HG03060 (cell line): ENCODE results near the gene MYO5B.

Experiments used
- ATAC-seq: cut with Tn5 transposase; IDR thresholded peaks from one replicate; pipeline ENCODE4 v1.9.1; 2021; ENCODE audit warnings: low read depth, moderate number of reproducible peaks; ENCODE audit not compliant: unreplicated experiment

The MYO5B gene

DNA sequence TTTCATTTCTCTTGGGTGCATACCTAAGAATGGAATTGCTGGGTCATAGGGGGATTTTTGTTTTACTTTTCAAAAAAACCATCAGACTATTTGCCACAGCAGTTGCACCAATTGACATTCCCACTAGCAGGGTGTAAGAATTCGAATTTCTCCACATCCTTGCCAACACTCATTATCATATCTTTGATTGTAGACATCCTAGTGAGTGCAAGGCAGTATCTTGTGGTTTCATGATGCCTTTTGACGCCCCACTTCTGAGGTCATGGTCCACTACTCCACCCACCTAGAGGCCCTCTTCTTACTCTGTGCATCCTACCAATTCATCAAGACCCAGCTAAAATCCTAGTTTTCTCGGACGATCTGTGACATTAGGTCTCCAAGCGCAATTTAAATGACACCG, 161.9 kb downstream of the MYO5B start:
- ATAC-seq, result no peak

DNA sequence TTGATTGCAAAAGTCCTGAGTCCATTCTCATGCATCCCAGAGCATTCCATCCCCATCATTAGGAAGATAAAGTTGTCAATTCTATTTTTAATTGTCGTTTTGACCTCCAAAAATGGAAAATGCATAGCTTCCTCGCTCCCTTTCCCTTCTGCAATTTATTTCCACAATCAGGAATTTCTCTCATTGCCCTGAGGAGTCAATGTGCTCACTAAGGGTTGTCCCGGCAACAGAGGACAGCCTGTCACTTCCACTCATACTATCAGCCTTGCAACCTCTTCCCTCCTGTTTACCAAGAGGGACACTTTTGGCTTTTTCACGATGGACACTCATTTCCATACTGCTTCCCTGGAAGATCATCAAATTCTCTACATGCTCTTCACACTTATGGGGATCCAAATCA, 164.8 kb downstream of the MYO5B start:
- no peak for ATAC-seq

DNA sequence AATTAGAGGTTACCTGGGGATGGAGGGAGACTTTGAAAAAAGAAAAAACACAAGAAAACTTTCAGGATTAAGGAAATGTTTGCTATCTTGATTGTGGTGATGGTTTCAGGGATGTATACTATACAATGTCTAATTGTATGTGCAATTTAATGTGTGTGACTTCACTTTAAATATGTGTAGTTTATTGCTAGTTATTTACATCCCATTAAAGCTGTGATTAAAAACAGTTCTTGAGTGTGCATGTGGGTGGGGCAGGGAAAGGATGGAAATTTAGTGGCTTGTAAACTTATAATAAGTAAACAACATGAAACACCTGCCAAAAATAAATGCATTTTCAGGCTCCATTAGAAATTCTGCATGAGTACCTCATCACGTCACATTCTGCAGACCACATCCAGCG, 167.0 kb downstream of the MYO5B start:
- ATAC-seq, result no peak

DNA sequence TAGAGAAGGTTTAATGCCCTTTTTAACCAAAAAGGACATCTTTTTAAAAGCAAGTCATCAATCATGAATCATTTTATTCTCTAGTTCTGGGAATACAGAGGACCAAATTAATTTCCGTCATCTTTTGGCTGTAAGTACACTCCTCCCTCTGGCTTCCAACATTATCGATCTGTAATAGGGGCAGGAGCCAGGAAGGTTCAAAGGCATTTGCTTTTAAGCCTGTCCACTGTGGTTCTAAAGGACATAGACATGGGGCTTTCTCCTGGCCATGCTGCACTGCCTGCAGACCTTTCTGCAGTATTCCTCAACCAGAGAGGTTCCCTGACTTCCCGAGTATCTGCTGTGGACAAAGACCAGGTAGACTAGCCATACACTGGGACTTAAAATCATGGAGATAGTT, 170.5 kb downstream of the MYO5B start:
- no peak for ATAC-seq

DNA sequence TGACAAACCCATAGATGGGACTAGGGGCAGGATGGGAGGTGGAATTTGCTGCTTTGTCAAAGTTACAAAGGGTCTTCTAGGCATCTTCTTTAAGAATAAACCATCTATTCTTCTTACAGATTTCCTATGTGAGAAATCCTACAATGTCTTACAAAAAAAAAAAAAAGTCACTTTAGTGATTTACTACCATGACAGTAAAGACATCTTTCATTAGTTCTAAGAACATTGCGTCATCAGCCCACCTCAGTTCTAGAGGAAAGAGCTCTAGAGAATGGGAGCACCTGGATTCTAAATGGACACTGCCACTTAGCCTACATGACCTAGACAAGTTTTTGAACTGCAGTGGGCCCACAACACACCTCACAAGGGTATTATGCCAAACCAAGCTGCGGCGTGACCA, 172.0 kb downstream of the MYO5B start:
- no peak for ATAC-seq

DNA sequence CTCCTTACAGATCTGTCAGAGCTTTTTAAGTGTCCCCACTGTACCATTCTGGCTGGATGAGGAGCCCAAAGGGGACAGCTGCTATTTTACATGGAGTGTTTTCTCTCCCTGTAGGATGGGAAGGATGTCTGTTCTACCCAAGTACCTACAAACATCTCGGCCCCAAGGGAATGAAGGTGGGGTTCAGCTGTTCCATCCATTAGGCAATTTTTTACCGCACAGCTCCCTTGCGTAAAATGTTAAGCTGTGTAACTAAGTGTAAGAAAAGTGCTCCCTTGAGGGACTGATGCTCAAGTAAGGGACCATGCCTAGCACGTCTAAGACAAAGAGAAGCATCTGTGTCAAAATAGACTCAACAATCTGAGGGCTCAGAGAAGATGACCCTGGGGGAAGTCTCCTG, 180.3 kb downstream of the MYO5B start:
- no peak for ATAC-seq

DNA sequence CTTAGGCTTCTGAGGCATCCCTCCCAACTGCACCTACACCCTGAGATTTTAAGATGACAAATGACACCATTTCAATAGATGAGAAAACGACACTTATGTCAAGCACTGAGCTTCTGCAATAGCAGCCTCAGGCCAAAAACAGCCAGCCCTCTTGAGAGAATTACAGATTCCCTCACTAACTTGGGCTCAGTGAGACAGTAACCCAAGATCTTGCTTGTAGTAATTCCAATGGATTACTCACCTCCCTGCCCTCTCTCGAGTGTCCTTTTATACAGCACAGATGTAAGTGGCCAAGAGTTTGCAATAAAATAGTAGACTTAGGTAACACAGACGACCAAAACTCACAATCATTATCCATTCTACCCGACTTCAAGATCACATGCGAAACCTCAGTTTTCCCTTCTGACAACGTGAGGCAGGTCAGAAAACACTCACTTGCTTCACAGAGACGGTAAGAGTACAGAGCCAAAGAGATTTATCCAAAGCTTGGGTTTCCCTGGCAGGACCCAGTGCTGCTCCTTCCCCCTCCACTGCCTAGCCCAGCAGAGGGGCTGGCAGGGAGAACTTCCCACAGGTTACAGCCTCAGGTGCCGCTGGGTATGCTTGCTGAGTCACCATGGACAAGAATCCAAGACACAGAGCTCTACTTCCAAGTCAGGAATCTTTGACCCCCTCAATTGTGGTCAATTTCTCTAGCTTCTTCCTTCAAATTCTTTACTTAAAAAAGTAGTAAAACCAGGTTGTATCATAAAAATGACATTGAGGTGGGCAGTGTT, 181.4 kb downstream of the MYO5B start:
- no peak for ATAC-seq

DNA sequence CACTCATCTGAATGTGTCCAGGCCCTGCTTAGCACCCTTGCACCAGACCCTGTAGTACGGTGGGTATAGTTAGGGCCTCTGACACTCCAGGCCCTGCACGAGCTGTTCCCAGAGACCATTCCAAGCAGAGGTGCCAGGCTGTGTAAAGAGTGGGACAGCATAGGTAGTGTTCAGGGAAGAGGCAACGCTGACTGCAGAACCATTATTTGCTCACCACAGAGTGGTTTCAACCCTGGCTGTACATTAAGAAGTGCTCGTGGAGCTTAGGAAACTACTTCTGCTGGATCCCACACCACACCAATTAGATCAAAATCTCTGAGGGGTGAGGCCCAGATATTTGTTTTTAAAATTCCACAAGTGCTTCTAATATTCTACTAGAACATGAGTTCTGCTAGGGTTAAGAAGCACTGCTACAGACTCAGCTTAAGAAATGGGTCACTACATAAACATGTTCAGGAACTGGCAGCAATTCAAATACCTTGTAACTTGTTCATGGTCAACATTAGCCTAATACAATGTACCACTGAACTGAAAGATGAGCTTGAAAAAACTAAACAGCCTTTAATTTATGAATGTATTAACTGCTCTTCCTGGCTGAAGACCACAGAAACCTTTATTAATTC, 183.0 kb downstream of the MYO5B start:
- no peak for ATAC-seq

DNA sequence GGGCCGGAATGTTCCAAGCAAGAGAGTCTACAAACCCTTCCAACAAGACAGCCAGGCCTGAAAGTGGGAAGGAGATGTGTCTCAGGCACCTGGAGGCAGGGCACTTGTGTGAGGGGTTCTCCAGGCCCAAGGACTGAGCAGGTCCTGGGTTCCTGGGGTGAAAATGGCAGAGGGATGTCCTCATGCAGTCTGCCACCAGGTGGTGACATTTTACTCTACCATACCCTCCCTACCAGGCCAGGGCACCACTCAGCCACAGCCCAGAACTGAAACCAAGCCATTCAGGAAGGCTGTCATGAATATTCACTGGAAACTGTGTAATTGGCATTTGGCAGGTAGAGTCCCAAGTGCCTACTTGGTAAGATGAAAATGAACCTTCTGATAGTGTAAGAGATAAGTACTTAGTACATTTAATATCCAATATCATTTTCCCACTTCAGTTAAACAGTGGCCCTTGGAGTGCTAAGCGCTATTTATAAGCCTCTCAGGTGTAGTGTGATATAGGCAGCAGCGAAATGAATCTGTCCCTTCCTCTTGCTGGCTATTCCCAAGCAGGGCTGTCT, 185.1 kb downstream of the MYO5B start:
- ATAC-seq, result no peak

DNA sequence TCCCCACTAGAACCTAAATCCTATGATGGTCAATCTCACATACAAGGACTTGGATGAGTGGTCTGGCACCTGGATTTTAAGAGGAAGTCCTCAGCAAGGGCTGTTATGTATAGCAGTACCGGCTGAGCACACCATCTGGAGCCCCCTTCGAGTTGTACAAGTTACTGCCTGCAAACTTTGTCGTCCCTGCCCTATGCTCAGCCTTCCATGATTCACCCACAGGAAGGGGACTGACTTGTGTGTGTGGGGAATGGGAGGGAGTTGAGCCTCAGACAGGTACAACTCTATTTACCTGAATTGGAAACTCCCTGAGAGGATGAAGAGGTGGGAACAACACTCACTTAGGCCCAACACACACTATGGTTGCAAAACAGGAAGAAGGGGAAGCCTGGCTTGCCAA, 186.6 kb downstream of the MYO5B start:
- no peak for ATAC-seq

DNA sequence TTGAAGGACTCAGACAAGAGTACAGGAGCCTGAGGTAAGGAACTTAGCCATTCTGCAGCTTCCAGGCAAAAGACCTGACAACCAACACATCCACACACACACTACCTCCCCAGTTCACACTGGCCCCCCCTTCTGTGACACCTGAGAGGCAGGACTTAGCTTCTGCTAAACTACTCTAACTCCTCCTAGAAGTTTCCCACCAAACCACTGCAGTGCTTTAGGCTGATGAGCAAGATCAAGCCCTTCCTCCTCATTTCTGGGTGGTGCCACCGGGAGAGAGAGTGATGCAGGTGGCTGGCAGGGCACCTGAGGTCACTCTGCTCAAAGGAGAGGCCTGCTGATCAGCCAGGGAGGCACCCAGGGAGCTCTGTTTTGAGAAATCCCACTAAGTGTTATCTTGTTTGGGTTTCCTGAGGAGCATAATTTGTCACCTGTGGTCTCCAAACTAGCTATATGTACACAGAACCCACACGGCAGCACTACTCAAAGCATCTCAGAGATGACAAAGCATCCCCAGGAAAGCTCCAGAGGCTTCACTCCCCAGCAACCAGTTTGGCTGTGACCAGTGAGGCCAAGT, 188.4 kb downstream of the MYO5B start:
- no peak for ATAC-seq

DNA sequence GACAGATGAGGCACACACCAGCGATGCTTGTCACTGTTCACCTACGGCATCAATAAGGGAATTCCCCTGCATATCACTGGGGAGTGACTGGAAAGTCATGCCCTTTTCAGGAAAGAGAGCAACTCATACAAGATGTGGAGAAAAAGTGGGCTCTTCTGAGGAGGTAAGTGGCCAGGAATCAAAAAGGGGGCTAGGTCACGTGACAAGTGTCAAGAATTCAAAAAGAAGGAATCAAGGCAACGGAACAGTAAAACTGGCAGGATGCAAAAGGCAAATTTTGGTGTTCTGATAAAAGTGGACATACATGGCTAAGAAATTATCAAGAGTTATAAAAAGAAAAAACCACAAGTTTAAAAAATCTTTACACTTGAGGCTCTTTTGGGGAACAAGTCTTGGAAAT, 190.9 kb downstream of the MYO5B start:
- no peak for ATAC-seq

DNA sequence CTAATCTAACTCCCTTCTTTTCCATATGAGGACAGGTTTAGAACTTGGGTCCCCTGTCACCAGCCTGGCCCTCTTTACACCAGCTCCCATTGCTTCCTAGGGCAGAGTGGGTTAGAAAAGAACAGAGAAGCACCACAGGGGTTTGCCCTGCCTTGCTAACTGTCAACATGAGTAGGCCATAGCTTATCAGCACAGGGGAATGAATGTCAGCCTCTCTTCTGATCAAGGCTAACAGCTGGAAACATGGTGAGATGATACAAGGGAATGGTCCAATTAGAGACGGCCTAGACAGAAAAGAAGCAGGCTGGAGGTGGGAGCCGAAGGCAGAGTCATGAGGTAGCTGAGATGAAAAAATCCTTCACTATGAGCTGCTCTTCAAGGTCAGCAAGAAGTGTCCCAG, 192.2 kb downstream of the MYO5B start:
- no peak for ATAC-seq

DNA sequence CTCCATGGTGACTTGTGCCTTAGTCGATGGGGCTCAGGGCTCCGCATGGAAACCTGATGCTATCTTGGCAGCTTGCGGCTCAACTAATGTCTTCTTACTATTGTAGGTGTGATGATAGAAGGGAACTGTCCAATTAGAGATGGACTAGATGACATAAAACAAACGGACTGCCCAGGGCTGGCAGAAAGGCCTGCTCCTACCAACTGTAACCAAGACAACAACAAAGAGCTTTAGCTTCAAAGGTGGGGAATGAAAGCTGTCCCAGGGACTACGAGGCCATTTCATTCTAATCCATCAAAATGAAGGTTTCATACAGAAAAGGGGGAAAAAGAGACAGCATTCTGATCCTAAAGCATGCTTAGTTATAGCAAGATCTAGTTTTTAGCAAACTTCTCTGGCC, 194.7 kb downstream of the MYO5B start:
- ATAC-seq, result no peak

DNA sequence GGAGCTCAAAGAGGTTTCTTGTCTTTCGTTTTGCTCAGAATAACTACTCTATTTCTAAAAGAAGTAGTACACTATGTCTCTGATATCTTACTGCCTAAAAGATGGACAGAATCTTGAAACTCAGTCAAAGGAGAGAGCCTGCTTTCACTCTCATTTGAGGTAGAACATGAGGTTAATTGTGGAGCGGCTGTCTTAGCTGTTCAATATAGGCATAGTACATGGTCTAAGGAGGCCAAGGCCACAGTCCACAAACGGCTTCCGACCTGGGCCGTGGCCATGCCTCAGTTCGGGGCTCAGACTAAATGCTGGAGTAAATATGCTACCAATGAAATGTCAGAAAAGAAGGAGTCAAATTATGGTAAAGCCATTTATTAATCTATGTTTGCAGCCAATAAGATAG, 195.8 kb downstream of the MYO5B start:
- ATAC-seq, result no peak

DNA sequence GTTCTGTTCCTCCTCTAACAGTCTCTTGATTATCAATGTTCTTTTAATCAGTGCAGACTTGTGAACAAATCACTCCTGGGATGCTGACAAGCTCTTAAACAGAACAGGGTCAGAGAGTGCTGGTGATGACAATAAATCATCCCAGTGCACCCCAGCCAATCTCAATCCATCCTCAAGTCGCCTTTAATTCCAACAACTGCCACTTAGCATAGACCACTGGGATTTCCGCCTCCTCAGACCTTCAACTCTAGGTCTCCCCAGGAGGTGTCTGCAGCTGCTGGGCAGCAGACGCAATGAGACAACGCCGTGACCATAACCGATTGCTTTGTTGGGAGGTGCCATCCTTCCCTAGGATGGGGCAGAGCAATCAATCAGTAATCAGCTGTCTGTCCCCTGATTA, 197.4 kb downstream of the MYO5B start:
- no peak for ATAC-seq

DNA sequence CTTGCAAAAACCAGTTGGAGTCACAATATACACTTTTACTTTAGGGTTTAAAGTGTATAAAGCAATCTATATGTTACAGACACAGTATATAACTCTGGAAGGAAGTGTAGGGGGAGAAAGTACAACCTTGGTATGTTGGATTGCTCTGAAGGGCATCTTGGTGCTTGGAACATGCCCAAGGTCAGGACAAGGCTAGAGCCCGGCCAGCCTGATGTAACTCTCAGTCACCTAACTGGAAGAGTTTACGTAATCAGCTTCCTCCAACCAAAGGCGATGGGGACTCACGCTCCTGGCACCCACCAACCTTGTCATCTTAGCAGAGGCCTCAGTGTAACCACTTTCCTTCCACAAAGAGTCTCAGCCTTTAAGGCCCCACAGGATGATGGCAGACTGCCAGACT, 200.5 kb downstream of the MYO5B start:
- no peak for ATAC-seq

DNA sequence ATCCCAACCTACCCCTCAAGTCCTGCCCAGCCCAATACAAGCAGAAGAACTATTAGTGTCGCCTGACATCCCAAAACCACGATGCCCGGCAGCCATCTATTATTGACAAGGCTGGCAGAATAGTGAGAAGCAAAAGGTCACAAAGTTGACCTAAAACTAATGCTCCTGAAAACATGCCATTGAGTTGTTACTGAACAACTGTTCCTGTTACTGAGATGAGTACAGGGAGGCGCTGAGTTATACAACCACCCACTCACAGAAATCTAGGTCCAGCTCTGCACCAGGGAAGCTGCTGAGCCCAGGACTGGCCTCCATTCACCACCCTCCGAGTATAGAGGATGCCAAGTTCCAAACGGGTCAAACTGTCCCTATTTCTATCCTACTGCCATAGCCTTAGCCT, 201.6 kb downstream of the MYO5B start:
- ATAC-seq, result no peak

DNA sequence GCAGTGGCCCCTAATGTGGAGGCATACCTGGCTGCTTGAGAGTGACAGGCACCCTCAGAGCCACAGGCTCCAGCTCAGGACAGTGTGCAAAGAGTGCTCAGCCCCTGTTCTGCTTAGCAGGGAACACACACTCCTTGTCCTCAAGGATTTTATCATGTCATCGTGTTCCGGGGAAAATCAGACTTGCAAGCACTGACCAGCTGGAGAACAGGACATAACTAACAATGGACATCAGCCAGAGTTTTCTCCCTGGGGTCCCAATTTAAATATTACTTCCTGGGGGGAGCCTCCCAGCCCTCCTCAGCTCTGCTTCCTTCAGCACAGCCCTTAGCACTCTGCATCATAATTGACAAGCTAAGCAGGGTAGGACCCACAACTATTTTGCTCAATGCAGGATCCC, 206.2 kb downstream of the MYO5B start:
- ATAC-seq, result no peak

DNA sequence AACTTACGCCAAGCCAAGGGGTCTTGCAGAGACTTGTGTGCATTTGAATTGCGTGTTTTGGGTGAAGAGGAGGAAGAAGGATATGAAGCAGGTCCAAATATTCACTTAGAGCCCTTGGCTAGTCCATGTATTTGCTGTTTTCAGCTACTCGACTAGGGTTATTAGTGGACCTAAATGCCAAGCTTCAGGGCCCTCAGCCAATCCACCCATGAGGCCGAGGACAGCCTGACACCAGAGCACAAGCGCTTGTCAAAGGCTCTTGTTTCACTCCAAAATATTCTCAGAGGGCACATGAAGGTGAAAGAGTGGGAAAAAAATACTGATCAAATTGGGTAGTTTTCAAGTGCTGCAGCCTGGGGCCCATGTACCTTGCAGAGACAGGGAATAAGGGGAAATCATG, 206.8 kb downstream of the MYO5B start:
- ATAC-seq, result no peak

DNA sequence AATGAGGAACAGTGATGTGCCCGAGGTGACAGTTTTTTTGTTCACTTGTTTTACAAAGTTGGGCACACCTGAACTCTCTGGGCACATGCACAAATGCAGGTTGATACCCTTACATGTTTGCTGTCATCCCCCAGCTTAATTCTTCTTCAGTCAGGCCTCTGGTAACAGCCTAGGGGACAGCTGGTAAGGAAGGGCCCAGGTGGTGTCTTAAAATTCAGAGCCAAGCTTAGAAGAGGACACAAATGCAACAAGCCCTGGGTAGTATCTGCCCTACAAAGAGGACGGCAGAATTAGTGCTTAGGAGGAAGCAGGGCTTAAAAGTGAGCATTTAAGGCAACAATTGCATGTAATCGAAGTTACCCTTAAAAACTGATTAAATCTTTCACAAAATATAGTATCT, 209.7 kb downstream of the MYO5B start:
- no peak for ATAC-seq

DNA sequence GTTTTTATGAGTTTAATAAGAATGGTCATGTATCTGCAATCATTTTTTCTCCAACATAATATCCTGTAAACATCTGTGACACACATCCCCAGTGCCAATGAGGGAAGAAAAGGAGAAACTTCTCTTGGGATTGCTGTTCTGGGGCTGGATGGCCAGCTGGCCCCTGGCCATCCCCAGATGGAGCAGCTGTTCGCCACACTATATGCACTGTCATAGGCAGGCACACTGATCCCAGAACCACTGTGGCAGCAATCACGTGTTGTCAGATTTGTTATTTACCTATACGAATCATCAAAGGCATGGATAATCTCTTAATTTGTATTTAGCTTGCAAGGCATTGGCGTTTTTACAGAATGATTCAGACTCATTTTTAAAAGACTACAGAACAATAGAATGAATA, 214.1 kb downstream of the MYO5B start:
- no peak for ATAC-seq
